ENCODE measurements around the gene CIDEB.
A peak's percentile ranks its signal among the peaks of the same experiment; 100 is the strongest.

Gene CIDEB

DNA sequence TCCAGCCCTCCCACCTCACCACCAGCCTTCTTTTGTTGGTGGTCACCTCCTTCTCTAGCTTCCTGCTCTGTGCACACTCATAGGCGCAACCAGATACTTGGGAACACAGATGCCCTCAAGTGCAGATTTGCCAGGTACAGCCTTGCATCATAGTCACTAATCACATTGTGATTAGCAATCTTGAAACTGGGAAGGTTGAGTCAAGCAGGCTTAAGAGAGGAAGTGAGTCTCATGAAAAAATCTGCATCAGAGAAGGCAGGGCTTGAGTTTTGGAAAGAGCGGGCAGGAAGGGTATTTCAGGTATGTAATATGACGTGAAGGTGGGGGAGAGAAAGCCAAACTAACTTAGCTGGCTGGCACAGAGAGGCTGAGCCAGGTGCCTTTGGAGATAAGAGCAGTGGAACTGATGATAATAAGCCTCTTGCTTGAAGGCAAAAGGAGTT is 33.7 kb downstream of the CIDEB start:
- peak; percentile 76 for ATAC-seq (ENCODE audit: low read depth)
- peak overlapping the region; percentile 98 for H3K27ac ChIP-seq (ENCODE audit: poor library complexity, severe bottlenecking)
- no peak overlapping the region for H3K4me3 ChIP-seq (ENCODE audit: severe bottlenecking)
- DNase-seq (ENCODE audit: low spot score), result no peak
- H3K4me1 ChIP-seq (ENCODE audit: insufficient read depth, poor library complexity, severe bottlenecking), result peaks cover 36% of the 10 kb centered on the region
- H3K27me3 ChIP-seq (ENCODE audit: insufficient read depth, poor library complexity, severe bottlenecking), result no peaks in the 10 kb centered on the region
- peaks cover 15% of the 10 kb centered on the region for H3K36me3 ChIP-seq (ENCODE audit: low read depth)
- H3K9me3 ChIP-seq (ENCODE audit: severe bottlenecking), result no peaks in the 10 kb centered on the region
- TF ChIP-seq, protein P1, sequence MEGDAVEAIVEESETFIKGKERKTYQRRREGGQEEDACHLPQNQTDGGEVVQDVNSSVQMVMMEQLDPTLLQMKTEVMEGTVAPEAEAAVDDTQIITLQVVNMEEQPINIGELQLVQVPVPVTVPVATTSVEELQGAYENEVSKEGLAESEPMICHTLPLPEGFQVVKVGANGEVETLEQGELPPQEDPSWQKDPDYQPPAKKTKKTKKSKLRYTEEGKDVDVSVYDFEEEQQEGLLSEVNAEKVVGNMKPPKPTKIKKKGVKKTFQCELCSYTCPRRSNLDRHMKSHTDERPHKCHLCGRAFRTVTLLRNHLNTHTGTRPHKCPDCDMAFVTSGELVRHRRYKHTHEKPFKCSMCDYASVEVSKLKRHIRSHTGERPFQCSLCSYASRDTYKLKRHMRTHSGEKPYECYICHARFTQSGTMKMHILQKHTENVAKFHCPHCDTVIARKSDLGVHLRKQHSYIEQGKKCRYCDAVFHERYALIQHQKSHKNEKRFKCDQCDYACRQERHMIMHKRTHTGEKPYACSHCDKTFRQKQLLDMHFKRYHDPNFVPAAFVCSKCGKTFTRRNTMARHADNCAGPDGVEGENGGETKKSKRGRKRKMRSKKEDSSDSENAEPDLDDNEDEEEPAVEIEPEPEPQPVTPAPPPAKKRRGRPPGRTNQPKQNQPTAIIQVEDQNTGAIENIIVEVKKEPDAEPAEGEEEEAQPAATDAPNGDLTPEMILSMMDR (IDR thresholded peaks at IDR 0.05; ENCODE audit: poor library complexity, severe bottlenecking), result no peak

DNA sequence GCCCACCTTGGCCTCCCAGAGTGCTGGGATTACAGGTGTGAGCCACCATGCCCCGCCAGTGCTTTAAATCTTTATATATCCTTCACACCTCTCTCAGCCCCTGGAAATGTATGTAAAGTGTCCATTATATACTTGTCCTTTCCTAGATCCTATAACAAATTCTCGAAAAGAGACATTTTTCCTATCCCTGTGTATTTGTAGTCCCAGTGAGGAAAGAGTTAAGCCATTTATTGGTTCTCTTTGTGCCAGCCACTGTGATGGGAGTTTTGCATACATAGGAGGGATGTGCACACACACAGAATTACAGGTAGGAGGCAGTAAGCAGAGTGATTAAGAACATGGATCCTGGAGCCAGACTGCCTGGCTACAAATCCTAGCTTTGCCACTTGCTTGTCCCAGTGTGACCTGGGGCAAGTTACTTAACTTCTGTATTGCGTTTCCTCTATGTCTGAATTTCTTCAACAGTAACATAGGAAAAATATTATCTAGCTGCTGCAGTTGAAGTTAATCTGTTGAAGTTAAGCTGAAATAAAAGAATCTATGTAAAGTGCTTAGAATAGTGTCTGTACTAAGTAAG is 34.3 kb downstream of the CIDEB start:
- DNase-seq (ENCODE audit: low spot score) (no peak), ATAC-seq (ENCODE audit: low read depth) (no peak)
- Histone ChIP-seq H3K4me3 (ENCODE audit: severe bottlenecking) (no peak overlapping the region), H3K27ac (ENCODE audit: poor library complexity, severe bottlenecking) (peak overlapping the region; percentile 98), H3K9me3 (ENCODE audit: severe bottlenecking) (no peaks in the 10 kb centered on the region), H3K4me1 (ENCODE audit: insufficient read depth, poor library complexity, severe bottlenecking) (peaks cover 32% of the 10 kb centered on the region), H3K36me3 (ENCODE audit: low read depth) (peaks cover 21% of the 10 kb centered on the region), H3K27me3 (ENCODE audit: insufficient read depth, poor library complexity, severe bottlenecking) (no peaks in the 10 kb centered on the region)
- TF ChIP-seq, protein P1 (IDR thresholded peaks at IDR 0.05; ENCODE audit: poor library complexity, severe bottlenecking), result peak; percentile 39

DNA sequence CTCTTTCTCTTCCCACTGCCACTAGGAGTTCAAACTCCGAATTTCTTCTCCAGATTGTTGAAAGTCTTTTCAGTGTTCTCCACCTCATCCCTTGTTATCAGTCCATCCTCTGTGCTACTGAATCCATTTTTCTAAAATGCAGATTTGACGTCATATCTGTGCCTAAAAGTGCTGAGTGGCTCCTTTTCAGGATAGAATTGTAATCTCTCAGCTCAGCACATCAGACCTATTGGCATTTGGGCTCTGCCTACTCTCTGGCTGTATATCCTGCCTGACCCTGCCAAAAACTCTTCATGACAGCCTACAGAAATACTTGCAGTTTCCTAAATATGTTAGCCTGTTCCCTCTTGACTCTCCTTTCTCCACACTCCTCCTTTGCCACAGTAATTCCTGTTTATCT is 35.3 kb downstream of the CIDEB start:
- ATAC-seq (ENCODE audit: low read depth), result no peak
- Histone ChIP-seq H3K9me3 (ENCODE audit: severe bottlenecking) (no peaks in the 10 kb centered on the region), H3K27me3 (ENCODE audit: insufficient read depth, poor library complexity, severe bottlenecking) (no peaks in the 10 kb centered on the region), H3K4me3 (ENCODE audit: severe bottlenecking) (no peak overlapping the region), H3K27ac (ENCODE audit: poor library complexity, severe bottlenecking) (peak overlapping the region; percentile 98), H3K36me3 (ENCODE audit: low read depth) (peaks cover 22% of the 10 kb centered on the region), H3K4me1 (ENCODE audit: insufficient read depth, poor library complexity, severe bottlenecking) (peaks cover 32% of the 10 kb centered on the region)
- TF ChIP-seq, protein P1 (IDR thresholded peaks at IDR 0.05; ENCODE audit: poor library complexity, severe bottlenecking), result no peak
- no peak for DNase-seq (ENCODE audit: low spot score)

DNA sequence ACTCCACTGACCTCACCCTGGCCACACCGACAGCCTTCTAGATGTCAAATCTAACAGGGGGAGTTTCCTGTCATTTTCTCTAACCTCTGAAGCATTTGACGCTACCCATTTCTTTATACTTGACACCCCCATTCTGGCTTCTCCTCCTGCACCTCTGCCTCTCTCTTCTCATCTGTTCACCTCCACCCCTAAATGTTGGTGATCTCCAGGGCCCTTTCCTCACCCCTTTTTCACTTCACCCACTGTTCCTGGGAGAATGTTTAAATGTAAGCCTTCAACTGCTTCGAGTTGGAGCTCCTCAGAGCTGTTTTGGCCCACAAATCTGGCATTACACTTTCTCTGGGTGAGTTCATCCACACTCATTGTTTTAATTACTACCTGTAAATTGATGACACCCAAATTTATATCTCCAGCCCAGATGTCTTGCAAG is 35.9 kb downstream of the CIDEB start:
- Histone ChIP-seq H3K4me1 (ENCODE audit: insufficient read depth, poor library complexity, severe bottlenecking) (peaks cover 32% of the 10 kb centered on the region), H3K4me3 (ENCODE audit: severe bottlenecking) (peak overlapping the region; percentile 88), H3K36me3 (ENCODE audit: low read depth) (peaks cover 23% of the 10 kb centered on the region), H3K9me3 (ENCODE audit: severe bottlenecking) (no peaks in the 10 kb centered on the region), H3K27ac (ENCODE audit: poor library complexity, severe bottlenecking) (peak overlapping the region; percentile 98), H3K27me3 (ENCODE audit: insufficient read depth, poor library complexity, severe bottlenecking) (no peaks in the 10 kb centered on the region)
- DNase-seq (ENCODE audit: low spot score) (no peak), ATAC-seq (ENCODE audit: low read depth) (no peak)
- TF ChIP-seq, protein P1 (IDR thresholded peaks at IDR 0.05; ENCODE audit: poor library complexity, severe bottlenecking), result no peak

DNA sequence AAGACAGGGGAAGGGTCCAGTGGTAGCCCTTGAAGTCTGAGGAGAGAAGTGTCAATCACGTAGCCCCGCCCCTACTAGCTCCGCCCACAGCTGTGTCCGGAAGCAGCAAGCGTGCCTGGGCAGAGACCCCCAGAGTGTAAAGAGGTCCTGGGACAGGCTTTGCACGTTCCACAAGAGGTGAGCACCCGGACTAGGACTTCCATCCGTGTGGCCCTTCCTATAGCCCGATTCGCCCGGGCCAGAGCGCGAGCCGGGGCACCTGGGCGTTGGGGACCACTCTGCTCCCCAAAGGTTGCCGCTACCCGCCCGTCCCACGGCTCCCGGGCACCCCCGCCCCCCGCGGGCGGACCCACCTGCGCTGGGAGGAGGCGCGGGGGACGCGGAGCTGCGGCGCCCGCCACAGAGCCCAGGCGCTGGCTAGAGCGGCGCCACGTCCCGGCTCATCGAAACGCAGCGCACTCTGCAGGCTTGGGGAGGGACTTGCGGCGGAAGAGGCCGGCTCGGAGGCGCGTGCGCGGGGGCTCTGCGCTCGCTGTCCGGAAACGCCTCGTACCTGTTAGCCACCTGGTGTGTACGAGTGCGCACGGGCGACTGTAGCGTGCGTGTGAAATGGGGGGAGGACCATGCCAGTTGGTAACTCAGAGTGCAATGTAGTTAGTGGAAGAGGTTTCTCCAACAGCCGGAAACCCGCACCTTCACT is 36.5 kb downstream of the CIDEB start, which contains the start of gene RABGGTA:
TSS of gene RABGGTA (minus strand) at position 464 of the 700 bp plus-strand sequence. CDS start 482 bp downstream, outside the sequence.
- DNase-seq (ENCODE audit: low spot score), result peak; percentile 93
- peak within 1 kb of the TSS; percentile 98 for H3K27ac ChIP-seq (ENCODE audit: poor library complexity, severe bottlenecking)
- H3K36me3 ChIP-seq (ENCODE audit: low read depth), result peaks cover 29% of the 10 kb centered on the region
- peaks cover 32% of the 10 kb centered on the region for H3K4me1 ChIP-seq (ENCODE audit: insufficient read depth, poor library complexity, severe bottlenecking)
- no peaks in the 10 kb centered on the region for H3K27me3 ChIP-seq (ENCODE audit: insufficient read depth, poor library complexity, severe bottlenecking)
- H3K9me3 ChIP-seq (ENCODE audit: severe bottlenecking), result no peaks in the 10 kb centered on the region
- peak within 1 kb of the TSS; percentile 88 for H3K4me3 ChIP-seq (ENCODE audit: severe bottlenecking)
- ATAC-seq (ENCODE audit: low read depth), result peak; percentile 83
- TF ChIP-seq, protein P1 (IDR thresholded peaks at IDR 0.05; ENCODE audit: poor library complexity, severe bottlenecking), result peak; percentile 97
